Activated CD4-positive, alpha-beta T cell treated with anti-CD3 and anti-CD28 coated beads, Interleukin-10, Interleukin-2, amounts not matched to agents 100 ng/mL and 50 ng/mL, durations not matched to agents 16 hours and 8 hours (primary cell): Measurements from ENCODE around the gene SHOC2.

ENCODE experiments used
- DNase-seq: peaks from one replicate; pipeline ENCODE4 v3.0.0-alpha.2; 2020

SHOC2 gene

GRCh38 chr10:110919349-110919931 is at the start of gene SHOC2:
SHOC2 (plus strand) TSS chr10:110919604; CDS start chr10:110964359, 44,755 bp downstream.
- peak; percentile 100 for DNase-seq

- DNase-seq = no peak
Observed at GRCh38 chr10:110870823-110871297, 48.5 kb upstream of the SHOC2 start.

DNA sequence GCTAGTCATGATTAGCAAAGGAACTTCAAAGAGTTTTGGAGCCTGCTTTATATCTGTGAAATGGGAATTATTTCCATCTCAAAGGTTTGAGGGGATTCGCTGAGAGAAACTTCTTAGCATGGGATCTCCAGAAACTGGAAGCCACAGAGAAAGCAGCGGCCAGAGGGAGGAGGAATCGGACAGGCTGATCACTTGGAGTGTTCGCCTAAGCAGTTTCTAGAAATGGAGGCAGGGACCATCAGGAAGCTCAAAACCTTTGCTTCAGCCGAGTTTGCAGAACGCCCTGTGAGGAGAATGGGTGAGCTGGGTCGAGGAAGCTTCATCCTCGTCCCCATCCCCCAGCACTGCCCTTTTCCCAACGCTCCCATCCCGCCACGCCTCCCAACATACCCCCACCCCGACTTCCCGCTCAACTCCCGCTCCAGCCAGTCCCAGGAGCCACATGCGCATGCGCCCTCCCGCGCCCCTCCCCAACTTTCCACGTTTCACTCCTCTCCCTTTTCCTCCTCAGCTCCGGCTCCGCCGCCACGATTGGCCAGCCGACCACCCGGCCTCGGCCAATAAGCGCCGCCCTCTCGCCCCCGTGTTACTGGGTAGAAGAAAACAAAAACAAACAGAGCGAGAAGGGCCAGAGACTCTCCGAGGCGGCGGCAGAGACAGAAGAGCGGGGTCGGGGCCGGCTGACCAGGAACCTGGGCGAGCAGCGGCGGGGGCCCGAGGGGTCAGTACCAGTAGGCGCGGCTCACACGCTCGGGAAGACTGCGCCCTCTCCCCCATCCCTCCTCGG is 47.9 kb upstream of the SHOC2 start, which contains the start of gene PDCD4:
TSS of gene PDCD4 (plus strand) at position 631 of the 787 bp plus-strand sequence. CDS start 4,100 bp downstream, outside the sequence.
- peak; percentile 98 for DNase-seq

- DNase-seq = peak; percentile 79
Observed at GRCh38 chr10:110872145-110872983, 47.0 kb upstream of the SHOC2 start.

DNA sequence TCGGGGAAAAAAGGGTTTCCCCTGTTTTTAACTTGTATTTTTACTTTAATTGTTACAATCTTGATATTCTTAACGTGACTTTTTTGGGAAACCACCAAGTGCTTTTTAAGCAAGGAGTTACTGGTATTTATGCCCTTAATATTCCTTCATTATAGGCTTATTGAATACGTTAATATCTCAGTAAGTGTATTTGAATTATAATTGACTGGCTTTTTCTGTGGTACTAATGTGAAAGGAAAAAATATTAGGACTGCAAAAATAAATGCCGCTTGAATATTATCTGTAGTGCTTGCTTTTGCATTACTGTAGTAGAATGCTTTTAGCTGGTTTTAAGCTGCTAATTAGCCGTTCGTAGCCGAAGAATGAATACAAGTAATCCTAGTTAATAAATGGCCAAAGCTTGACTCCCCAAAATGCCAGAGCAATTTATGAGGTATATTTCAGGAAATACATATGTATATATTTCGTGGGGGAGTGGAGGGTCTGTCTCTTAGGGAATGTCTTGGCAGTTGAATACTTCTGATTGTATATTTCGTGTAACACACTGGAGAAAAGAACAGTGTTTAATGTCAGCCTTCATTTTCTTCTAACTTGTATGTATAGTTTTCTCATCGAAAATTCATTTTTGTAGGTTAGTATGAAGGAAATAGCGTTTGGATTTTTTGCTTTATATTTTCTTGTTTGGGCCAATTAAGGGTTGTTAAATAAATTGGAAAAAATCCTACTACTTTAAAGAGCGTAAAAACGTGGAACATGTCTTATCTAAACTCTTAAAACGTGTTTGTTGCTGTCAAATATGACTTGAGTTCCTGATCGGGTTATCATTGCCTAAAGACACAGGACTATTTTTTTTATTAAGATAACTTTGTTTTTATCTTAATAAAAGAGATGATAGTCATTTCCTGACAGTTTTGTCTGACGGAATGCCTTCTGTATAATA is 46.1 kb upstream of the SHOC2 start:
- no peak for DNase-seq

- no peak for DNase-seq
Observed at GRCh38 chr10:110873951-110874350, 45.5 kb upstream of the SHOC2 start.

DNA sequence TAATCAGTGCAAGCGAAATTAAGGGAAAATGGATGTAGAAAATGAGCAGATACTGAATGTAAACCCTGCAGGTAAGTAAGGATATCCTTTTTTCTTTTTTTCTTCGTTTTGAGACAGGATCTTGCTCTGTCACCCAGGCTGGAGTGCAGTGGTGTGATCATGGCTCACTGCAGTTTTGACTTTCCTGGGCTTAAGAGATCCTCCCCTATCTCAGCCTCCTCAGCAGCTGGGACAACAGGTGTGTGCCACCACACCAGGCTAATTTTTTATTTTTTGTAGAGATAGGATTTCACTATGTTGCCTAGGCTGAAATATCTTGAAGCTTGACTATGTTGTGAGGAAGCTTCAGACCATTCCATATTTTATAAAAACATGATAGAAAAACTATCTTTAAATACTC is 43.4 kb upstream of the SHOC2 start:
- no peak for DNase-seq

- DNase-seq = no peak
Observed at GRCh38 chr10:110876788-110877187, 42.6 kb upstream of the SHOC2 start.

DNA sequence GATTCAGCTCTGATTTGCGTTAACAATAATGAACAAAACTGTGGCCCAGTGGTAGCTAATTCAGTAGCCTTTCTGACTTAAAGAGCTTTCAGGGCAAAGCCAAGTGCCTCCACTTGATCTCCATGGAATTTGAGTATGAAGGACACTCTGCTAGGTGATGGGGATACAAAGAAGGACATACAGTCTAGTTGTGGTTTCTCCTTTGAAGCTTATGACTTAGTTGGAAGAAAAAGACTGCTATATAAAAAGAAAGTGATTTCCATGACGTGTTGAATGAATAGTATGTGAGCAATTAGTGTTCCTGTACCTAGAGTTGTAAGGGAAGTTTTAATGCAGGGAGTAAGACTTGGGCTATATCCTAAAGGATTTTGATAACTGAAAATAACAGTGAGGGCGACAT is 39.4 kb upstream of the SHOC2 start:
- DNase-seq = no peak

DNA sequence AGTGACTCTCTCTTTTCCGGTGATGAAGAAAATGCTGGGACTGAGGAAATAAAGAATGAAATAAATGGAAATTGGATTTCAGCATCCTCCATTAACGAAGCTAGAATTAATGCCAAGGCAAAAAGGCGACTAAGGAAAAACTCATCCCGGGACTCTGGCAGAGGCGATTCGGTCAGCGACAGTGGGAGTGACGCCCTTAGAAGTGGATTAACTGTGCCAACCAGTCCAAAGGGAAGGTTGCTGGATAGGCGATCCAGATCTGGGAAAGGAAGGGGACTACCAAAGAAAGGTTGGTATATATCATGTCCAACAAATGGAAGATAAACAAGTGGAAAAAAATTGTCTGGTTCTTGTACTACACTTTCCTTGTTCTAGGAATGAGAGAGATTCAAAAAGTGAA is 38.2 kb upstream of the SHOC2 start:
- DNase-seq = no peak

GRCh38 chr10:110881905-110882304 is 37.5 kb upstream of the SHOC2 start:
- DNase-seq = no peak

- DNase-seq = no peak
Observed at GRCh38 chr10:110883924-110884323, 35.5 kb upstream of the SHOC2 start.

- no peak for DNase-seq
Observed at GRCh38 chr10:110885932-110886674, 33.3 kb upstream of the SHOC2 start.

DNA sequence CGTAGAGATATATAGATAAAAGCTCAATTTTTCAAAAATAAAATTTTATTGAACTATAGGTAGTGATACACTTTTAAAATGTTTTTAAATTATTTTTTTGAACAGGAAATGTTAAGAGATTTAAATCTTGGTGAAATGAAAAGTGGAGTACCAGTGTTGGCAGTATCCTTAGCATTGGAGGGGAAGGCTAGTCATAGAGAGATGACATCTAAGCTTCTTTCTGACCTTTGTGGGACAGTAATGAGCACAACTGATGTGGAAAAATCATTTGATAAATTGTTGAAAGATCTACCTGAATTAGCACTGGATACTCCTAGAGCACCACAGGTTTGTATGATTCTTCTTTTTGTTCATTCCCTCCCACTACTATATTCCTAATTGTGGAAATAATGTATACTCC is 31.8 kb upstream of the SHOC2 start:
- no peak for DNase-seq

- no peak for DNase-seq
Observed at GRCh38 chr10:110892602-110893288, 26.7 kb upstream of the SHOC2 start.

- DNase-seq = peak; percentile 72
Observed at GRCh38 chr10:110893559-110894179, 25.7 kb upstream of the SHOC2 start.

- DNase-seq = no peak
Observed at GRCh38 chr10:110897184-110897583, 22.2 kb upstream of the SHOC2 start.

DNA sequence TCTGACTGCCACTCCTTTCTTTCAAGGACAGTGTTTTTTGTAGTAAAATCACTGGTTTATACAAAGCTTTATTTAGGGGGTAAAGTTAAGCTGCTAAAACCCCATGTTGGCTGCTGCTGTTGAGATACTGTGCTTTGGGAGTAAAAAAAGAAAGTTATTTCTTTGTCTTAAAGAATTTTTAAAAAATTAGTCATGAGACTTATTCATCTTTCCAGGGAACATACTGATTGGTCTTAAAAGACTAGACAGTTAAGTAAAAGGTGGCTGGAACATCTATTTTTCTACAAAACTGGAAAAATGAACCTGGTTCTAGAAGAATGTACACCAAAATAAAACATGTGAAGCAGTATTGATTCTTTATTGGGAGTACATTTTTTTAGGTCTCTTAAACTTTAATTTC is 21.0 kb upstream of the SHOC2 start:
- no peak for DNase-seq

GRCh38 chr10:110900983-110901382 is 18.4 kb upstream of the SHOC2 start:
- no peak for DNase-seq
